IPS DF 4.7 (cell line): ENCODE results near the gene VIL1.

Experiments
- DNase-seq: peaks from one replicate; pipeline ENCODE4 v3.0.0-alpha.2; 2013; ENCODE audit warnings: low spot score; ENCODE audit errors: extremely low read depth

Gene VIL1

GRCh38 chr2:218394298-218395089 is 24.4 kb upstream of the VIL1 start:
- DNase-seq = no peak

- DNase-seq = no peak
These were observed 23.9 kb upstream of the VIL1 start for GRCh38 chr2:218395090-218395444.

- DNase-seq = no peak
These were observed 23.5 kb upstream of the VIL1 start for GRCh38 chr2:218395456-218395825.

GRCh38 chr2:218395826-218396687 is 22.9 kb upstream of the VIL1 start:
- no peak for DNase-seq

GRCh38 chr2:218396688-218397462 is 22.0 kb upstream of the VIL1 start:
- no peak for DNase-seq

GRCh38 chr2:218397463-218397819 is 21.5 kb upstream of the VIL1 start:
- DNase-seq = no peak

- DNase-seq = no peak
These were observed 21.0 kb upstream of the VIL1 start for GRCh38 chr2:218397820-218398436.

- DNase-seq = no peak
These were observed 20.2 kb upstream of the VIL1 start for GRCh38 chr2:218398437-218399390.

GRCh38 chr2:218399391-218400166 is 19.3 kb upstream of the VIL1 start, which contains the start of gene CTDSP1:
Gene CTDSP1 (plus strand): TSS chr2:218399868. CDS start chr2:218400091, 223 bp downstream.
- no peak for DNase-seq

- DNase-seq = no peak
These were observed 18.6 kb upstream of the VIL1 start for GRCh38 chr2:218400167-218400929.

GRCh38 chr2:218400930-218401881 is 17.7 kb upstream of the VIL1 start:
- DNase-seq = no peak

GRCh38 chr2:218401890-218402289 is 17.0 kb upstream of the VIL1 start:
- no peak for DNase-seq

GRCh38 chr2:218402491-218402901 is 16.4 kb upstream of the VIL1 start:
- DNase-seq = no peak

- DNase-seq = no peak
These were observed 16.0 kb upstream of the VIL1 start for GRCh38 chr2:218402911-218403411.

GRCh38 chr2:218403810-218404209 is 15.1 kb upstream of the VIL1 start:
- no peak for DNase-seq

- no peak for DNase-seq
These were observed 14.4 kb upstream of the VIL1 start for GRCh38 chr2:218404351-218405085.
